Thyroid gland (tissue), 4 donors: ENCODE data around the gene GANC. TPM values are rescaled to one million over a fixed set of nuclear protein-coding genes. Genes with fewer than 3 reads are reported as not detected.

Experiments used
- DNase-seq, 2 donors: peaks; one replicate each; pipeline ENCODE4 v3.0.0-alpha.2; 2019
- H3K27ac ChIP-seq, 3 donors: fragments of 200-600 bp; sonication (generic); 1 replicate in 2 of 3; 2 replicates in 1 of 3; pipeline ENCODE4 v1.5.1; 2016 to 2019; ENCODE audit warnings: mild to moderate bottlenecking in 1 of 3, moderate library complexity in 1 of 3
- H3K27me3 ChIP-seq: fragments of 200-600 bp; sonication (generic); one replicate; pipeline ENCODE4 v1.5.1; 2019
- H3K36me3 ChIP-seq, 2 donors: fragments of 200-600 bp; sonication (generic); one replicate each; pipeline ENCODE4 v1.5.1; 2016 to 2019
- H3K4me1 ChIP-seq, 2 donors: fragments of 200-600 bp; sonication (generic); one replicate each; pipeline ENCODE4 v1.5.1; 2017 to 2019
- H3K4me3 ChIP-seq, 3 donors: fragments of 200-600 bp; sonication (generic); replicated peaks in 1 of 3; 1 replicate in 2 of 3; 2 replicates in 1 of 3; pipeline ENCODE4 v1.5.1; 2016; ENCODE audit warnings: mild to moderate bottlenecking in 1 of 3
- H3K9me3 ChIP-seq: fragments of 200-600 bp; sonication (generic); one replicate; pipeline ENCODE4 v1.5.1; 2017
- CTCF ChIP-seq, 6 experiments: fragments of 200-600 bp in 3 of 6; fragments of 450-650 bp in 3 of 6; sonication (generic) in 3 of 6; IDR thresholded peaks; one replicate each; pipeline ENCODE4 v1.5.1; 2016 to 2019; ENCODE audit warnings: antibody characterized with exemption in 6 of 6, mild to moderate bottlenecking in 2 of 6, inconsistent platforms in 1 of 6, moderate library complexity in 1 of 6
- POLR2A ChIP-seq, 2 donors: fragments of 450-650 bp; IDR thresholded peaks; one replicate each; pipeline ENCODE4 v1.6.1; 2017; ENCODE audit warnings: antibody characterized with exemption in 2 of 2, mild to moderate bottlenecking in 2 of 2, moderate library complexity in 1 of 2
- WGBS, 2 donors: methylation state at CpG; one replicate each; pipeline ENCODE4 v1.1.5; 2017; 5-methylcytosine and 5-hydroxymethylcytosine counted together
- intact Hi-C: fragments of 100-400 bp; cut with DNase I; formaldehyde crosslinking; loops from one replicate; pipeline ENCODE4 v1.15.1; 2023
- total RNA-seq, 4 donors: library from RNA; depleted of rRNA; stranded (reverse); fragments of >200 nt; gene quantifications; one replicate each; pipeline ENCODE4 v1.2.3, GENCODE V29; 2016

Gene GANC
- total RNA-seq, 4 donors from 2014 or later = 19.9 to 49.4 (median 22.2) TPM

GRCh38 chr15:42356851-42357250, 83.8 kb downstream of the GANC start:
- 91 to 94% methylated on average over 5 of the region's 5 CpGs for WGBS, 2 donors
- no peak overlapping the region for H3K4me3 ChIP-seq
- TF ChIP-seq POLR2A (IDR thresholded peaks at IDR 0.05) (no peak), CTCF (IDR thresholded peaks at IDR 0.05) (no peak)
- H3K36me3 ChIP-seq = peaks cover 0 to 9% of the 10 kb centered on the region in 2 donors
- H3K27ac ChIP-seq = no peak overlapping the region
- intact Hi-C loops = no loop called here
- H3K27me3 ChIP-seq = no peaks in the 10 kb centered on the region
- H3K4me1 ChIP-seq = no peaks in the 10 kb centered on the region
- no peak for DNase-seq
- H3K9me3 ChIP-seq = no peaks in the 10 kb centered on the region

- H3K36me3 ChIP-seq = peaks cover 0 to 4% of the 10 kb centered on the region in 2 donors
- no peak for DNase-seq
- no peak overlapping the region for H3K4me3 ChIP-seq
- no peak overlapping the region for H3K27ac ChIP-seq
- WGBS, 2 donors = 92 to 93% methylated on average over 2 of the region's 2 CpGs
- H3K4me1 ChIP-seq = no peaks in the 10 kb centered on the region
- TF ChIP-seq CTCF (IDR thresholded peaks at IDR 0.05) = no peak
- TF ChIP-seq POLR2A (IDR thresholded peaks at IDR 0.05) = no peak
- intact Hi-C loops = no loop called here
- H3K9me3 ChIP-seq = no peaks in the 10 kb centered on the region
- H3K27me3 ChIP-seq = no peaks in the 10 kb centered on the region
Observed at GRCh38 chr15:42358141-42358540, 85.1 kb downstream of the GANC start.

- no peaks in the 10 kb centered on the region for H3K4me1 ChIP-seq
- H3K4me3 ChIP-seq = no peak within 1 kb of the TSS
- no peaks in the 10 kb centered on the region for H3K27me3 ChIP-seq
- H3K36me3 ChIP-seq = peaks cover 0 to 3% of the 10 kb centered on the region in 2 donors
- TF ChIP-seq POLR2A (IDR thresholded peaks at IDR 0.05) (no peak), CTCF (IDR thresholded peaks at IDR 0.05) (no peak)
- no peak within 1 kb of the TSS for H3K27ac ChIP-seq
- no peak for DNase-seq
- H3K9me3 ChIP-seq = no peaks in the 10 kb centered on the region
- WGBS, 2 donors = 83 to 88% methylated on average over 1 of the region's 1 CpG
- intact Hi-C loops = no loop called here
Observed at GRCh38 chr15:42359249-42359648, 86.2 kb downstream of the GANC start, which contains the start of gene CAPN3. Gene CAPN3, plus strand, starts transcription at chr15:42359501. Its CDS starts 305 bp downstream, at chr15:42359806.

- TF ChIP-seq POLR2A (IDR thresholded peaks at IDR 0.05) (no peak), CTCF (IDR thresholded peaks at IDR 0.05) (no peak)
- 71 to 85% methylated on average over 7 of the region's 7 CpGs for WGBS, 2 donors
- intact Hi-C loops = no loop called here
Observed at GRCh38 chr15:42359985-42360384, 87.0 kb downstream of the GANC start.

GRCh38 chr15:42360535-42361112, 87.6 kb downstream of the GANC start:
- WGBS, 2 donors = 93 to 95% methylated on average over 5 of the region's 5 CpGs
- Histone ChIP-seq H3K36me3 (no peaks in the 10 kb centered on the region), H3K4me3 (no peak overlapping the region)

More at GRCh38 chr15:42359985-42360384, 87.0 kb downstream of the GANC start:
- no peaks in the 10 kb centered on the region for H3K4me1 ChIP-seq
- no peaks in the 10 kb centered on the region for H3K9me3 ChIP-seq
- H3K36me3 ChIP-seq = no peaks in the 10 kb centered on the region
- no peak overlapping the region for H3K4me3 ChIP-seq
- no peak overlapping the region for H3K27ac ChIP-seq
- no peak for DNase-seq
- H3K27me3 ChIP-seq = no peaks in the 10 kb centered on the region

More at GRCh38 chr15:42360535-42361112, 87.6 kb downstream of the GANC start:
- Histone ChIP-seq H3K4me1 (no peaks in the 10 kb centered on the region), H3K27ac (no peak overlapping the region), H3K9me3 (no peaks in the 10 kb centered on the region), H3K27me3 (no peaks in the 10 kb centered on the region)
- TF ChIP-seq CTCF (IDR thresholded peaks at IDR 0.05) (no peak), POLR2A (IDR thresholded peaks at IDR 0.05) (no peak)
- no peak for DNase-seq
- intact Hi-C loops = no loop called here
